ENCODE data around the gene KCNQ5.

DNA sequence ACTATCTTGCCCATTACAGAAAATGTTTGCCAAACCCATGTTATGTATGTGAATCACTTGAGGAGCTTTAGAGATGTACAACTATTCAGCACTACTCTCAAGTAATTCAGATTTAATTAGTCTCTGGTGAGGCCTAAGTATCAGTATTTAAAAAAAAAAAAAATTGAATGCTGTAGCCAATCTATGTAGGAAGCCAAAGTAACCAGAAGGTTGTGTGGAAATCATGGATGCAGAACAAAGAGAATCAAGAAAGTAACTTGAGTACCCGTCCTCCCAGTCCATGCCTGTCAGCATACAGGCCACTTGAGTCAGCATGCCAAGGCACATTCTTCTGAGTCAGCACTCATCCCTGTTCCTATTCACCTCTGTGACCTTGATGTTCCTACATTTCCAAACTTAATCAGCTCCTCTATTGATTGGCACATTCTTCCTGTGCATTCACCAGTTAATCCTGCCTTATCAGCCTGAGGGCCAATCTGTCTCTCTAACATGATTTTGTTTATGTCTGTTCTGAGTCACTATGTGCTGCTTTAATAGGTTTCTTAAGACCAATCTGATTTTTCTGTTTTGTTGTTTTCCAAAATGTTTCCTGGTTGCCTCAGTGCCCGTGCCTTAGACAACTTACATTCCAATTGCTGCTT is 165.6 kb downstream of the KCNQ5 start:
- TF ChIP-seq NANOG (IDR thresholded peaks at IDR 0.05; ENCODE audit: insufficient read depth, low read depth, low read length, poor library complexity, severe bottlenecking) (no peak), TCF12 (IDR thresholded peaks at IDR 0.05; ENCODE audit: low read depth, low read length) (no peak), TEAD4 (IDR thresholded peaks at IDR 0.05; ENCODE audit: low read depth, low read length) (peak; percentile 38; the same call in 1 of the 2 replicates)

Measured in H1 (cell line).